DOHH2 (cell line): ENCODE measurements around the gene FANCB.

ENCODE experiments used
- EZH2phosphoT487 ChIP-seq: fragments of 200-600 bp; sonication (generic); IDR thresholded peaks from 2 replicates; pipeline ENCODE4 v1.6.1; 2017; ENCODE audit warnings: borderline replicate concordance, mild to moderate bottlenecking, antibody characterized with exemption, low read length, moderate library complexity, mixed read lengths
- TF ChIP-seq, protein P1 (sequence below): fragments of 200-600 bp; sonication (generic); IDR thresholded peaks from one replicate; pipeline ENCODE4 v1.5.1; 2014; ENCODE audit warnings: antibody characterized with exemption, mild to moderate bottlenecking, low read depth, low read length; ENCODE audit not compliant: poor library complexity, severe bottlenecking

DNA sequence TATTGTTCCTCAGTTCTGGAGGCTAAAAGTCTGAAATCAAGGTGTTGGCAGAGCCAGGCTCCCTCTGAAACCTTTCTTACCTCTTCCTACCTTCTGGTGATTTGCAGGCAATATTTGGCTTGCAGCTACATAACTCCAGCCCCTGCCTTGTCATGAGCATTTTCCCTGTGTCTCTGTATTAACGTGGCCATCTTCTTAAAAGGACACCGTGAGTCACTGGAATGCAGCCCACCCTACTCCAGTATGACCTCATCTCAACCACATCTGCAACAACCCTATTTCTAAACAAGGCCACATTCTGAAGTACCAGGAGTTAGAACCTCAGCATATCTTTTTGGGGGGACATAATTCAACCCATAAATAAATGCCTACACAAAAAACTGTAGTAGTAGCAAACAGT is 40.7 kb downstream of the FANCB start:
- TF ChIP-seq, protein P1, sequence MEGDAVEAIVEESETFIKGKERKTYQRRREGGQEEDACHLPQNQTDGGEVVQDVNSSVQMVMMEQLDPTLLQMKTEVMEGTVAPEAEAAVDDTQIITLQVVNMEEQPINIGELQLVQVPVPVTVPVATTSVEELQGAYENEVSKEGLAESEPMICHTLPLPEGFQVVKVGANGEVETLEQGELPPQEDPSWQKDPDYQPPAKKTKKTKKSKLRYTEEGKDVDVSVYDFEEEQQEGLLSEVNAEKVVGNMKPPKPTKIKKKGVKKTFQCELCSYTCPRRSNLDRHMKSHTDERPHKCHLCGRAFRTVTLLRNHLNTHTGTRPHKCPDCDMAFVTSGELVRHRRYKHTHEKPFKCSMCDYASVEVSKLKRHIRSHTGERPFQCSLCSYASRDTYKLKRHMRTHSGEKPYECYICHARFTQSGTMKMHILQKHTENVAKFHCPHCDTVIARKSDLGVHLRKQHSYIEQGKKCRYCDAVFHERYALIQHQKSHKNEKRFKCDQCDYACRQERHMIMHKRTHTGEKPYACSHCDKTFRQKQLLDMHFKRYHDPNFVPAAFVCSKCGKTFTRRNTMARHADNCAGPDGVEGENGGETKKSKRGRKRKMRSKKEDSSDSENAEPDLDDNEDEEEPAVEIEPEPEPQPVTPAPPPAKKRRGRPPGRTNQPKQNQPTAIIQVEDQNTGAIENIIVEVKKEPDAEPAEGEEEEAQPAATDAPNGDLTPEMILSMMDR: no peak
- no peak for TF ChIP-seq EZH2phosphoT487
